CD4-positive, alpha-beta memory T cell (primary cell): ENCODE data around the gene SRSF6. TPM values are rescaled to one million over a fixed set of nuclear protein-coding genes. Genes with fewer than 3 reads are reported as not detected.
"Not testable (repeated sequence)": the region's sequence is repeated elsewhere in the genome, so short reads cannot be mapped to it uniquely, and the experiment has no call there.

ENCODE experiments used
- CTCF ChIA-PET: fragments of 350-600 bp; sonication (Branson Sonifier 250); formaldehyde crosslinking; loops from one replicate; lab custom pipeline; 2021; ENCODE audit warnings: inconsistent platforms; ENCODE audit not compliant: partially characterized antibody; lab: Charles Lee
- POLR2A ChIA-PET: fragments of 350-600 bp; sonication (Branson Sonifier 250); formaldehyde crosslinking; loops from one replicate; lab custom pipeline; 2021; ENCODE audit not compliant: partially characterized antibody; lab: Charles Lee
- DNase-seq, 5 donors: peaks; one replicate each; pipeline versions ENCODE4 v3.0.0 to v3.0.0-alpha.2; 2020 to 2022; ENCODE audit warnings: mixed read lengths in 1 of 5
- H3K27ac ChIP-seq: one replicate; pipeline ENCODE4 v1.7.0; 2013; ENCODE audit warnings: low read depth, low read length
- H3K27me3 ChIP-seq: 2 replicates; pipeline ENCODE4 v1.7.0; 2013; ENCODE audit warnings: mild to moderate bottlenecking, low read length, moderate library complexity; ENCODE audit not compliant: insufficient read depth
- H3K36me3 ChIP-seq: 2 replicates; pipeline ENCODE4 v1.7.0; 2013; ENCODE audit warnings: mild to moderate bottlenecking, low read length, moderate library complexity; ENCODE audit not compliant: insufficient read depth
- H3K4me1 ChIP-seq: 2 replicates; pipeline ENCODE4 v1.7.0; 2013; ENCODE audit warnings: mild to moderate bottlenecking, low read length, moderate library complexity; ENCODE audit not compliant: insufficient read depth
- H3K4me3 ChIP-seq, 2 donors: one replicate each; pipeline ENCODE4 v1.7.0; 2013; ENCODE audit warnings: low read length in 2 of 2, mild to moderate bottlenecking in 1 of 2
- H3K9me3 ChIP-seq, 2 donors: one replicate each; pipeline ENCODE4 v1.7.0; 2013; ENCODE audit warnings: low read length in 2 of 2, control low read depth in 1 of 2; ENCODE audit not compliant: control insufficient read depth in 1 of 2
- H3K27ac Mint-ChIP-seq, 7 donors: one replicate each; pipeline ENCODE4 v1.8.0; 2020 to 2021; ENCODE audit warnings: mixed read lengths in 7 of 7, mild to moderate bottlenecking in 6 of 7, inconsistent platforms in 3 of 7, moderate library complexity in 3 of 7
- H3K27me3 Mint-ChIP-seq, 2 donors: one replicate each; pipeline ENCODE4 v1.8.0; 2020 to 2021; ENCODE audit warnings: mixed read lengths in 2 of 2
- H3K36me3 Mint-ChIP-seq, 2 donors: one replicate each; pipeline ENCODE4 v1.8.0; 2020 to 2021; ENCODE audit warnings: mixed read lengths in 2 of 2, inconsistent platforms in 1 of 2, mild to moderate bottlenecking in 1 of 2
- H3K4me1 Mint-ChIP-seq, 4 donors: one replicate each; pipeline ENCODE4 v1.8.0; 2020 to 2021; ENCODE audit warnings: mixed read lengths in 4 of 4, mild to moderate bottlenecking in 1 of 4
- H3K4me3 Mint-ChIP-seq, 8 donors: one replicate each; pipeline ENCODE4 v1.8.0; 2020 to 2021; ENCODE audit warnings: mixed read lengths in 8 of 8, mild to moderate bottlenecking in 7 of 8, moderate library complexity in 6 of 8, inconsistent platforms in 3 of 8
- H3K9me3 Mint-ChIP-seq, 8 donors: one replicate each; pipeline ENCODE4 v1.8.0; 2020 to 2021; ENCODE audit warnings: mixed read lengths in 8 of 8, mild to moderate bottlenecking in 5 of 8, inconsistent platforms in 3 of 8, moderate library complexity in 1 of 8
- intact Hi-C: fragments of 100-400 bp; cut with micrococcal nuclease; formaldehyde crosslinking; loops from one replicate; pipeline ENCODE4 v1.15.1; 2023
- polyA plus RNA-seq, 2 donors: library from polyadenylated mRNA; unstranded; fragments of 300-500 nt; fragmentation: Illumina TruSeq; gene quantifications; one replicate each; pipeline ENCODE4 v1.2.3, GENCODE V29; 2021
- total RNA-seq, 2 experiments: library from RNA; stranded (reverse); gene quantifications; one replicate each; pipeline ENCODE4 v1.2.3, GENCODE V29; 2021

Gene SRSF6
- total and polyA plus RNA-seq, 4 experiments from 2014 or later = 30.6 to 186 (median 111) TPM

GRCh38 chr20:43420913-43421312 is 36.8 kb upstream of the SRSF6 start:
- H3K36me3 ChIP-seq, H3K36me3 Mint-ChIP-seq, H3K4me3 Mint-ChIP-seq, H3K4me1 Mint-ChIP-seq, H3K4me3 ChIP-seq, DNase-seq, POLR2A ChIA-PET, H3K27ac ChIP-seq, H3K4me1 ChIP-seq, intact Hi-C loops, H3K27me3 ChIP-seq, H3K27ac Mint-ChIP-seq: not testable (repeated sequence)
- peaks cover 4 to 45% (median 39%) of the 10 kb centered on the region in 8 donors for H3K9me3 Mint-ChIP-seq
- H3K27me3 Mint-ChIP-seq = peaks cover 9 to 14% of the 10 kb centered on the region in 2 donors
- CTCF ChIA-PET = interaction anchor here (1.0 kb wide), 1 partner anchor 13 kb away, joined by 3 read pairs; no protein-coding TSS in a partner anchor
- H3K9me3 ChIP-seq = peaks cover 0 to 11% of the 10 kb centered on the region in 2 donors

GRCh38 chr20:43426172-43426571 is 31.5 kb upstream of the SRSF6 start:
- H3K27me3 Mint-ChIP-seq = peaks cover 22 to 27% of the 10 kb centered on the region in 2 donors
- no peak overlapping the region for H3K4me3 ChIP-seq

DNA sequence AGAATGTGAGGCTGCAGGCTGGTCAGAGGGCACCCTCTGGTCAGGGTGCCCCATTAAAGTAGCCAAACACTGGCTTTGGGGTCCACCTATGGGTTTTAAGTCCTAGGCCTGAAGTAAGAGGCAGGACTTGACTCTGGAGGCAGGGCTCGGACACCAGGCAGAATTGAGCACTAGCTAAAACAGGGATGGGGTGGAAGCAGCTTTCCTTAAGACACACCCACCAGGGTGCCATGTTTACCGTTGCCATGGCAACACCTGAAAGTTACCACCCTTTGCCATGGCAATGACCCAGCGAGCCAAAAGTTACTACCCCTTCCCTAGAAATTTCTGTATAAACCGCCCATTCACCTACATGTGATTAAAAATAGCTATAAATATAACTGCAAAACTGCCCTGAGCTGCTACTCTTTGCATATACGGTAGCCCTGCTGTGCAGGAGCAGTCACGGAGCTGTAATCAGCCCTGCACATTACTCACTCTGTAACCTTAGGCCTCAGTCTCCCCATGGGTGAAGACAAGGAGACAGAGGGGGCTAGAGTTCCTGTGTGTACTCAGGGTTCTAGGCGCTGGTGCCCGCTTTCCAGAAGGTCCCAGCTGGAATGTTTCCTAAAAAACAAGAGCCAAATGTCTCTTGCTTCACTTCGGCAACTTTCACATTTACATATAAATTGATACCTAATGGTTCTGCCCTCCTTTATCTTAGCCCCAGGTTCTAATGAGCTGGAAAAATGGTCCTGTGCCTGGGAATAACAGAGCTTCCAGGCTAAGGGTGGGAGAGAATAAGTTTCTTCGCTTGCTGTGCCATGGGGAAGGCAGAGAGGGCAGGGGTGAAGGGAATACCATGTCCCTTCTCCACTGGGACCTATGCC is 27.2 kb upstream of the SRSF6 start:
- Histone ChIP-seq H3K36me3 (no peaks in the 10 kb centered on the region), H3K27me3 (no peaks in the 10 kb centered on the region), H3K4me1 (no peaks in the 10 kb centered on the region), H3K27ac (no peak overlapping the region), H3K9me3 (no peaks in the 10 kb centered on the region), H3K4me3 (no peak overlapping the region)
- DNase-seq = no peak
- CTCF ChIA-PET = interaction anchor here (1.1 kb wide), 1 partner anchor 11 kb away, joined by 4 read pairs; no protein-coding TSS in a partner anchor
- Mint-ChIP-seq H3K27me3 (peaks cover 18 to 20% of the 10 kb centered on the region in 2 donors), H3K27ac (peak overlapping the region in 1 of 7 donors; percentile 28), H3K36me3 (no peaks in the 10 kb centered on the region), H3K9me3 (no peaks in the 10 kb centered on the region), H3K4me1 (peaks cover 0 to 2% (median 0%) of the 10 kb centered on the region in 4 donors), H3K4me3 (no peak overlapping the region)
- POLR2A ChIA-PET = no interaction called here
- intact Hi-C loops = no loop called here

More at GRCh38 chr20:43426172-43426571, 31.5 kb upstream of the SRSF6 start:
- Mint-ChIP-seq H3K36me3 (no peaks in the 10 kb centered on the region), H3K9me3 (peaks cover 0 to 6% (median 2%) of the 10 kb centered on the region in 8 donors), H3K4me3 (no peak overlapping the region), H3K4me1 (peaks cover 0 to 2% (median 0%) of the 10 kb centered on the region in 4 donors), H3K27ac (no peak overlapping the region)
- Histone ChIP-seq H3K27me3 (no peaks in the 10 kb centered on the region), H3K9me3 (no peaks in the 10 kb centered on the region), H3K27ac (no peak overlapping the region), H3K4me1 (no peaks in the 10 kb centered on the region), H3K36me3 (no peaks in the 10 kb centered on the region)
- intact Hi-C loops = no loop called here
- POLR2A ChIA-PET = no interaction called here
- DNase-seq = no peak
- CTCF ChIA-PET = no interaction called here

- Mint-ChIP-seq H3K36me3 (no peaks in the 10 kb centered on the region), H3K4me3 (no peak overlapping the region), H3K9me3 (no peaks in the 10 kb centered on the region), H3K27me3 (peaks cover 18 to 20% of the 10 kb centered on the region in 2 donors), H3K4me1 (peaks cover 0 to 2% (median 0%) of the 10 kb centered on the region in 4 donors), H3K27ac (peak overlapping the region in 2 of 7 donors; percentile 28 to 65)
- no peaks in the 10 kb centered on the region for H3K9me3 ChIP-seq
- ChIA-PET CTCF (no interaction called here), POLR2A (no interaction called here)
- H3K4me3 ChIP-seq = no peak overlapping the region
- no peaks in the 10 kb centered on the region for H3K4me1 ChIP-seq
- no peak for DNase-seq
- no peaks in the 10 kb centered on the region for H3K36me3 ChIP-seq
- no peaks in the 10 kb centered on the region for H3K27me3 ChIP-seq
- intact Hi-C loops = no loop called here
- no peak overlapping the region for H3K27ac ChIP-seq
These were observed 26.6 kb upstream of the SRSF6 start for GRCh38 chr20:43431134-43431519.

DNA sequence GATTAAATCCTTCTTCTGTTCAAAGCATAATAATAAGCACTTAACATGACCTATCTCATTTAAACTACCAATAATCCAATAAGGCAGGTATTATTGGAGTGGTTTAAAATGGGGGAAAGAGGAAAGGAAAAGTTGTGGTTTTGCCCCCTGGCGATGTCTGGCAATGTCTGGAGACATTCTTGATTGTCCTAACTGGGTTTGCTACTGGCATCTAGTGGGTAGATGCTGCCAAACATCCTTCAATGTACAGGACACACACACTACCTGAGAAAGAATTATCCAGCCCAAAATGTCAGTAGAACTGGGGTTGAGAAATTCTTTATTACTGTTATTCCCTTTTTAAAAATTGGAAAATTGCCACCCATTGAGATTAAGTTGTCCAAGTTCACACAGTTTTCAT is 25.2 kb upstream of the SRSF6 start:
- Histone ChIP-seq H3K27ac (no peak overlapping the region), H3K27me3 (no peaks in the 10 kb centered on the region), H3K4me1 (no peaks in the 10 kb centered on the region), H3K4me3 (no peak overlapping the region), H3K36me3 (no peaks in the 10 kb centered on the region), H3K9me3 (no peaks in the 10 kb centered on the region)
- intact Hi-C loops = no loop called here
- no peak for DNase-seq
- no peaks in the 10 kb centered on the region for H3K4me1 Mint-ChIP-seq
- CTCF ChIA-PET = no interaction called here
- no peak overlapping the region for H3K27ac Mint-ChIP-seq
- H3K27me3 Mint-ChIP-seq = peaks cover 11 to 14% of the 10 kb centered on the region in 2 donors
- no peak overlapping the region for H3K4me3 Mint-ChIP-seq
- no peaks in the 10 kb centered on the region for H3K36me3 Mint-ChIP-seq
- POLR2A ChIA-PET = no interaction called here
- no peaks in the 10 kb centered on the region for H3K9me3 Mint-ChIP-seq

DNA sequence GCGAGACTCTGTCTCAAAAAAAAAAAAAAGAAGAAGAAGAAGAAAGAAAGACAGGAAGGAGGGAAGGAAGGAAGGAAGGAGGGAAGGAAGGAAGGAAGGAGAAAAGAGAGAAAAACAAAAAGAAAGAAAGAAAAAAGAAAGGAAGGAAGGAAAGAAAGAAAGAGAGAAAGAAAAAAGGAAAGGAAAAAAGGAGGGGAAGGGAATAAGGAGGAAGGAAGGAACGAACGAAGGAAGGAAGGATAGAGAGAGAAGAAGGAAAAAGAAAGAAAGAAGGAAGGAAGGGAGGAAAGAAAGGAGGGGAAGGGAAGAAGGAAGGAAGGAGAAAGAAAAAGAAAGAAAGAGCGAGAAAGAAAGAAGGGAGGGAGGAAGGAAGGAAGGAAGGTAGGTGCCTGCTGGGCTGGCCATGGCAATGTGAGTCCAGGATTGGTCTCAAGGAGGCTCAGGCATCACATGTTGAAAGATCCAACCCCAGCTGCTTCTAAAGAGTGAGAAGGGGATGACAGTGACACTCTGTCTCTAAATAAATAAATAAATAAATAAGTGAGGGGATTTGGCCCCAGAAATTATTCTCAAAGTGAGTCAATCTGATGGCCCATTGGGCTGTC is 24.3 kb upstream of the SRSF6 start:
- POLR2A ChIA-PET = no interaction called here
- H3K27ac Mint-ChIP-seq = no peak overlapping the region
- no peak overlapping the region for H3K4me3 Mint-ChIP-seq
- Histone ChIP-seq H3K27me3 (no peaks in the 10 kb centered on the region), H3K4me1 (no peaks in the 10 kb centered on the region), H3K27ac (no peak overlapping the region), H3K9me3 (no peaks in the 10 kb centered on the region), H3K36me3 (no peaks in the 10 kb centered on the region), H3K4me3 (no peak overlapping the region)
- H3K27me3 Mint-ChIP-seq = peaks cover 11 to 14% of the 10 kb centered on the region in 2 donors
- CTCF ChIA-PET = no interaction called here
- no peak for DNase-seq
- intact Hi-C loops = no loop called here
- no peaks in the 10 kb centered on the region for H3K9me3 Mint-ChIP-seq
- H3K36me3 Mint-ChIP-seq = no peaks in the 10 kb centered on the region
- H3K4me1 Mint-ChIP-seq = no peaks in the 10 kb centered on the region

DNA sequence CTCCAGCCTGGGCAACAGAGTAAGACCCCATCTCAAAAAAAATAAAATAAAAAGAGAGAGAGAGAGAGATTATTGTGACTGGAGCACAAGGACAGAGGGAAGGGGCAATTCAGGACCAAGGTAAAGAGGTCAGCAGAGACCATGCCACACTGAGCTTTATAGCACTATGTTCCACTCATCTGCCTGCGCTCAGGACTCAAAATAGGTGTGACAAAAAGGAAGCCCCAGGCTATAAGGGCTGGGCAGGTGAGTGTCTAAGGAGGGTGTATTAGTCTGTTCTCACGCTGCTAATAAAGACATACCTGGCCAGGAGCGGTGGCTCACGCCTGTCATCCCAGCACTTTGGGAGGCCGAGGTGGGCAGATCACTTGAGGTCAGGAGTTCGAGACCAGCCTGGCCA is 23.1 kb upstream of the SRSF6 start:
- no peaks in the 10 kb centered on the region for H3K36me3 Mint-ChIP-seq
- H3K9me3 Mint-ChIP-seq = peaks cover 0 to 6% (median 0%) of the 10 kb centered on the region in 8 donors
- Histone ChIP-seq H3K27ac (no peak overlapping the region), H3K4me1 (peaks cover 4% of the 10 kb centered on the region), H3K9me3 (no peaks in the 10 kb centered on the region), H3K4me3 (no peak overlapping the region), H3K36me3 (no peaks in the 10 kb centered on the region), H3K27me3 (no peaks in the 10 kb centered on the region)
- peaks cover 8 to 10% of the 10 kb centered on the region in 2 donors for H3K27me3 Mint-ChIP-seq
- ChIA-PET POLR2A (no interaction called here), CTCF (interaction anchor here (0.6 kb wide), 1 partner anchor 14 kb away, joined by 3 read pairs; no protein-coding TSS in a partner anchor)
- DNase-seq = no peak
- H3K4me1 Mint-ChIP-seq = peaks cover 4 to 11% (median 9%) of the 10 kb centered on the region in 4 donors
- H3K27ac Mint-ChIP-seq = no peak overlapping the region
- no peak overlapping the region for H3K4me3 Mint-ChIP-seq
- intact Hi-C loops = no loop called here
